Left lung (tissue), 10 donors: ENCODE results near the gene LRRC3C. TPM values are rescaled to one million over a fixed set of nuclear protein-coding genes. Genes with fewer than 3 reads are reported as not detected.

Experiments
- ATAC-seq: fragments of 200-7000 bp; cut with Tn5 transposase; one replicate; pipeline ENCODE4 v1.9.1; 2020; ENCODE audit warnings: moderate library complexity
- DNase-seq, 4 donors: peaks; one replicate each; pipeline ENCODE4 v3.0.0-alpha.2; 2013 to 2020
- H3K27ac ChIP-seq, 2 donors: fragments of 200-600 bp; sonication (generic) in 1 of 2; one replicate each; pipeline versions ENCODE4 v1.5.0 to v1.8.0; 2020 to 2021
- H3K27me3 ChIP-seq, 2 donors: fragments of 200-600 bp; sonication (generic) in 1 of 2; one replicate each; pipeline versions ENCODE4 v1.5.0 to v1.8.0; 2020 to 2021
- H3K36me3 ChIP-seq, 2 donors: fragments of 200-600 bp; sonication (generic) in 1 of 2; one replicate each; pipeline versions ENCODE4 v1.5.0 to v1.8.0; 2020 to 2021
- H3K4me1 ChIP-seq, 2 donors: fragments of 200-600 bp; one replicate each; pipeline ENCODE4 v1.8.0; 2021
- H3K4me3 ChIP-seq, 2 donors: fragments of 200-600 bp; sonication (generic) in 1 of 2; one replicate each; pipeline versions ENCODE4 v1.5.0 to v1.8.0; 2020 to 2021; ENCODE audit warnings: mild to moderate bottlenecking in 1 of 2
- H3K9me3 ChIP-seq, 2 donors: fragments of 200-600 bp; sonication (generic) in 1 of 2; one replicate each; pipeline versions ENCODE4 v1.5.0 to v1.8.0; 2020 to 2021
- intact Hi-C, 2 donors: fragments of 100-400 bp; cut with DNase I; formaldehyde crosslinking; loops; one replicate each; pipeline versions ENCODE4 v1.11.2 to v1.14.2; 2022
- polyA plus RNA-seq, 6 donors: library from polyadenylated mRNA; unstranded; fragments of 120-200 nt; gene quantifications; one replicate each; pipeline ENCODE4 v1.2.1, GENCODE V29; 2013; ENCODE audit not compliant: insufficient read length in 6 of 6
- total RNA-seq, 2 donors: library from RNA; stranded (reverse); fragmentation: NEBNext Ultra II Directional; extraction: Animal tissue kit (Norgen Biotek cat#: 25700); gene quantifications; one replicate each; pipeline ENCODE4 v1.2.1, GENCODE V29; 2021
- TF ChIP-seq, protein P1 (sequence below), 2 donors: fragments of 200-600 bp; sonication (generic) in 1 of 2; IDR thresholded peaks; one replicate each; pipeline versions ENCODE4 v1.5.0 to v1.8.0; 2021; ENCODE audit warnings: antibody characterized with exemption in 2 of 2
- donor health status: DM: no; HTN: yes; CAD: no.
- donor health status: DM: no; HTN: no; CAD: no.

LRRC3C gene
- total and polyA plus RNA-seq, 8 donors, result not detected

DNA sequence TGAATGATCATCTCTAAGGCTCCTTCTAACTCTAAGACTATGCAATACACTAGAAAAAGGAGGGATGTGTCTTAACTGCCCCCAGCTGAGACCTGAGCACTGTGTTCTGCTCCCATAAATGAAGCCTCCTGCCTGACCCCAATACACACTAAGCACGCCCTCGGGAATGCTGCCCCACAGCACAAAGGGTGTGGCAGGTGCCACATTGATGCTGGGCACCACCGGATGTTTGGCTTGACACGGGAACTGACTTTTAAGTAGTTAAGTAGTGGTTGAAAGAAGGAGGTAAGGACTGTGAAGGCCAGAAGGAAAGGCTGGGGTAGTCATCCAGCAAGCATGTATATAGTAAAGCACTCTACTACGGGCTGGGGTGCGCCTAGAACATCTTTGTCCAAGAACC lies 39.2 kb downstream of the LRRC3C start:
- no peaks in the 10 kb centered on the region for H3K9me3 ChIP-seq
- intact Hi-C loops, result no loop called here
- ATAC-seq, result no peak

DNA sequence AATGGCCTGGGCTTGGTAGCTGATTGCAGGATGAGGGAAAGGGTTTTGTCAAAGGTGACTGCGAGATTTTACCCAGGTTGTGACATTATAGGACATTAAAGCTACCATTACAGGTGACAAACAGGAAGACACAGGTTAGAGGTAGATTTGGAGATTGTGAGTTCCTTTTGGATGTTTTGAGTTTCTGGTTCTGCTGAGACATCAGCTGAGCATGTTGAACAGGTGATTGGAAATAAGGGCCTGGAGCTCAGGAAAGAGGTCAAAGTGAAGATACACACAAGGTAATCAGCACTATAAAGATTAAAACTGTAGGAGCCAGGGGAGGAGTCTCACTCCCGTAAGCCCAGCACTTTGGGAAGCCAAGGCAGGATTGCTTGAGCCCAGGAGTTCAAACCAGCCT lies 41.2 kb downstream of the LRRC3C start:
- no peaks in the 10 kb centered on the region for H3K36me3 ChIP-seq
- intact Hi-C loops, result no loop called here
- H3K27me3 ChIP-seq, result no peaks in the 10 kb centered on the region
- H3K9me3 ChIP-seq, result no peaks in the 10 kb centered on the region
- DNase-seq (no peak), ATAC-seq (no peak)
- TF ChIP-seq, protein P1, sequence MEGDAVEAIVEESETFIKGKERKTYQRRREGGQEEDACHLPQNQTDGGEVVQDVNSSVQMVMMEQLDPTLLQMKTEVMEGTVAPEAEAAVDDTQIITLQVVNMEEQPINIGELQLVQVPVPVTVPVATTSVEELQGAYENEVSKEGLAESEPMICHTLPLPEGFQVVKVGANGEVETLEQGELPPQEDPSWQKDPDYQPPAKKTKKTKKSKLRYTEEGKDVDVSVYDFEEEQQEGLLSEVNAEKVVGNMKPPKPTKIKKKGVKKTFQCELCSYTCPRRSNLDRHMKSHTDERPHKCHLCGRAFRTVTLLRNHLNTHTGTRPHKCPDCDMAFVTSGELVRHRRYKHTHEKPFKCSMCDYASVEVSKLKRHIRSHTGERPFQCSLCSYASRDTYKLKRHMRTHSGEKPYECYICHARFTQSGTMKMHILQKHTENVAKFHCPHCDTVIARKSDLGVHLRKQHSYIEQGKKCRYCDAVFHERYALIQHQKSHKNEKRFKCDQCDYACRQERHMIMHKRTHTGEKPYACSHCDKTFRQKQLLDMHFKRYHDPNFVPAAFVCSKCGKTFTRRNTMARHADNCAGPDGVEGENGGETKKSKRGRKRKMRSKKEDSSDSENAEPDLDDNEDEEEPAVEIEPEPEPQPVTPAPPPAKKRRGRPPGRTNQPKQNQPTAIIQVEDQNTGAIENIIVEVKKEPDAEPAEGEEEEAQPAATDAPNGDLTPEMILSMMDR (IDR thresholded peaks at IDR 0.05), result no peak
- H3K27ac ChIP-seq, result peak overlapping the region in 1 of 2 donors; percentile 71
- peaks cover 0 to 61% of the 10 kb centered on the region in 2 donors for H3K4me1 ChIP-seq
- H3K4me3 ChIP-seq, result no peak overlapping the region

More for the DNA sequence above, 39.2 kb downstream of the LRRC3C start:
- peak overlapping the region in 1 of 2 donors; percentile 71 for H3K27ac ChIP-seq
- H3K27me3 ChIP-seq, result no peaks in the 10 kb centered on the region
- DNase-seq, result no peak
- H3K4me3 ChIP-seq, result no peak overlapping the region
- H3K36me3 ChIP-seq, result no peaks in the 10 kb centered on the region
- H3K4me1 ChIP-seq, result peaks cover 0 to 43% of the 10 kb centered on the region in 2 donors
- TF ChIP-seq, protein P1 (IDR thresholded peaks at IDR 0.05), result no peak

DNA sequence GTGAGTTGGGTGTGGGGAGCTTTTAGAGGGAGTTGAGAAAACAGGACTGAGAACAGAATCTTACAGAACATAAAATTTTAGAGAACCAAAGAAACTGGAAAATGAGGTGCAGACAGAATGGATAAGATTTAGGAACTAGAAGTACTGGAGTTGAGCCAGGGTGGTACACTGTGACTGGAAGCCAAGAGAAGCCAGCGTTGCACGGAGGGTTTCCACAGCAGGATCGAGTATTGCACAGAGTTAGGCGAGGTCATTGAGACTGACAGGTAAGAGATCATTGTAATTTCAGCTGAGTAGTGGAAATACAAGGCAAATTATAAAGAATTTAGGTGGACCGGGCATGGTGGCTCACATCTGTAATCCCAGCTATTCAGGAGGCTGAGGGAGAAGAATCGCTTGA lies 41.8 kb downstream of the LRRC3C start:
- H3K36me3 ChIP-seq, result no peaks in the 10 kb centered on the region
- ATAC-seq (no peak), DNase-seq (no peak)
- H3K9me3 ChIP-seq, result no peaks in the 10 kb centered on the region
- intact Hi-C loops, result no loop called here
- TF ChIP-seq, protein P1 (IDR thresholded peaks at IDR 0.05), result no peak
- no peak overlapping the region for H3K4me3 ChIP-seq
- H3K27me3 ChIP-seq, result no peaks in the 10 kb centered on the region
- H3K4me1 ChIP-seq, result peaks cover 0 to 65% of the 10 kb centered on the region in 2 donors
- no peak overlapping the region for H3K27ac ChIP-seq

DNA sequence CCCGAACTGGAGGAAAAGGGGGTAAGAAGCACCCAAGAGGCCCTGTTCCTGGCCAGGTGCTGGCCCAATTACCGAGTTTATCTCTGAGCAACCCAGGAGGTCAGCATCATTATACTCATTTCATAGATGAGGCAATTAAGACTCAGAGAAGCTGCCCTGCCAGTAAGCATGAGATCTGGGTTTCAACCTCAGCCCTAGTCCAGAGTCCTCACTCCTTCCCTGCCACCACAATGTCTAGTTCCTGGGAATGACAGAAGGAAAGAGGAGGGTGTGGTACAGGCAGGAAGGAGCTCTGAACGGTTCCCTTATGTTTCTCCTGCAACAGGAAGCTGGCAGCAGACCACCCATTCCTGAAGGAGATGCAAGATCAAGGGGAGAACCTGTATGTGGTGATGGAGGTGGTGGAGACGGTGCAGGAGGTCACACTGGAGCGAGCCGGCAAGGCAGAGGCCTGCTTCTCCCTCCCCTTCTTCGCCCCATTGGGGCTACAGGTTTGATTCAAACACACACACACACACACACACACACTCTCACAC lies 42.7 kb downstream of the LRRC3C start:
- no peaks in the 10 kb centered on the region for H3K9me3 ChIP-seq
- intact Hi-C loops, result no loop called here
- ATAC-seq, result no peak
- H3K4me3 ChIP-seq, result no peak overlapping the region
- DNase-seq, result no peak
- no peak overlapping the region for H3K27ac ChIP-seq
- TF ChIP-seq, protein P1 (IDR thresholded peaks at IDR 0.05), result no peak
- H3K36me3 ChIP-seq, result no peaks in the 10 kb centered on the region
- H3K27me3 ChIP-seq, result no peaks in the 10 kb centered on the region
- peaks cover 0 to 65% of the 10 kb centered on the region in 2 donors for H3K4me1 ChIP-seq

DNA sequence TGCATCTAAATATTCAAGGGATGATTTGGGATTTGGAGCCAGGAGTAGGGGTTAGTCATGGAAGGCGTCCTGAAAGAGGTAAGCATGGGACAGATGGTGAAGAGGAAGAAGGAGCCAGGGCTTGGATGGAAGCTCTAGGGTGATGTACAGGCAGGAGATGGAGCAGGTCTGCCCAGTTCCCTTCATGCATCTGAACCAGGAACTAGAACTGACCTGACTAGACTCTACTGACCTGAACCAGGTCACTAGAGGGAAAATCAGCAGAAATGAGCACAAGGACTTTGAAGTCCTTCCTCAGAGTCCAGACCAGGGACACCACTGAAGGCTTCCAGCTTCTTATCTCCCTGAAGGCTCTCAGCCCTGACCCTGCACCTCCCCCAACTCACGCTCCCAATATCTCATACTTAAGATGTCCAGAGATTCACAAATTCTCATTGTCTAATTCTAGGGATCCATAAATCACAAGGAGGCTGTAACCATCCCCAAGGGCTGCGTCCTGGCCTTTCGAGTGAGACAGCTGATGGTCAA lies 43.6 kb downstream of the LRRC3C start:
- Histone ChIP-seq H3K27ac (no peak overlapping the region), H3K4me1 (peaks cover 0 to 65% of the 10 kb centered on the region in 2 donors), H3K36me3 (no peaks in the 10 kb centered on the region), H3K4me3 (no peak overlapping the region), H3K9me3 (no peaks in the 10 kb centered on the region), H3K27me3 (no peaks in the 10 kb centered on the region)
- TF ChIP-seq, protein P1 (IDR thresholded peaks at IDR 0.05), result no peak
- DNase-seq, result peak in 1 of 4 donors; percentile 3
- intact Hi-C loops, result no loop called here
- no peak for ATAC-seq
